ENCODE measurements around the gene ADGRG2. TPM values are rescaled to one million over a fixed set of nuclear protein-coding genes. Genes with fewer than 3 reads are reported as not detected.
A peak's percentile ranks its signal among the peaks of the same experiment; 100 is the strongest.

Gene ADGRG2
- total RNA-seq, 4 donors from 2014 or later = 0.11 to 0.16 TPM; not detected in 2

DNA sequence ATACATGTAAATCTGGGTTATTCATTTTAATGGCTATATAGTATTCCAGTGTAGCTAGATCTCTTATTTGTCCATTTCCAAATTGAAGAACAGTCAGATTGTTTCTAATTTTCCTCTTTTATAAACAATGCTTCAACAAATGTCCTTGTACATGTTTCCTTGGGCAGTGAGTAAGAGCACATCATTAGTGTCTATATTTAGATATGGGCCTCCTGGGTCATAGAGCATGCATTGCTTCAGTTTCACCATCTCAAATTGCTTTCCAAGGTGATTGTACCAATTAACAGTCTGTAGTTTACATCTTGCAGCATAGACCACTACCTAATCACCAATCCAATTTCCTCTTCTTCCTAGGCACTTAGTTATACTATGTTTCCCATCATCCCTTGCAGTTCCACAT, 151.8 kb downstream of the ADGRG2 start:
- in situ Hi-C loops (cut with MboI; ENCODE audit: low sequenced_read_pairs in 4 of 4) = no loop called here

DNA sequence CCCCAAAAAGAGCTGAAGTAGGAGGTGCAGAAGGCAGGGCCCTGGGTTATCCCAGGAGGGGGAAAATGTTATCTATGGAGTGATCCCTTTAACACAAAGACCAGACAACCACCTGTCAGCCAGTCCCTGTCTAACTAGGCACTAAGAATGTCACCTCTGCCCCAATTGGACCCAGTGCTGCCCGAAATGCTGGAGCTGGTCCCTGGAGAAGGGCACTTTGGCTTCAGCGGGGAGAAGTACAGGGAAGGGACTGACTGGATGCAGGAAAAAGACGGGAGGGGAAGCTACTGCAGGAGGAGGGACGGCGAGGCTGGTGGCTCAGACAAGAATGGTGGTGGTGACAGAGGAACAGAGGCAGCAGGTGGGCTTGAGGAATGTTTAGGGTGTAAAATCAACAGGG, 155.6 kb downstream of the ADGRG2 start:
- Histone ChIP-seq H3K4me3 (peak overlapping the region in 2 of 4 donors; percentile 26 to 27), H3K27me3 (no peaks in the 10 kb centered on the region), H3K4me1 (peaks cover 0 to 6% of the 10 kb centered on the region in 2 donors), H3K9me3 (no peaks in the 10 kb centered on the region), H3K27ac (peak overlapping the region in 3 of 4 donors; percentile 45 to 67 (median 46)), H3K36me3 (no peaks in the 10 kb centered on the region)
- TF ChIP-seq, protein P1, sequence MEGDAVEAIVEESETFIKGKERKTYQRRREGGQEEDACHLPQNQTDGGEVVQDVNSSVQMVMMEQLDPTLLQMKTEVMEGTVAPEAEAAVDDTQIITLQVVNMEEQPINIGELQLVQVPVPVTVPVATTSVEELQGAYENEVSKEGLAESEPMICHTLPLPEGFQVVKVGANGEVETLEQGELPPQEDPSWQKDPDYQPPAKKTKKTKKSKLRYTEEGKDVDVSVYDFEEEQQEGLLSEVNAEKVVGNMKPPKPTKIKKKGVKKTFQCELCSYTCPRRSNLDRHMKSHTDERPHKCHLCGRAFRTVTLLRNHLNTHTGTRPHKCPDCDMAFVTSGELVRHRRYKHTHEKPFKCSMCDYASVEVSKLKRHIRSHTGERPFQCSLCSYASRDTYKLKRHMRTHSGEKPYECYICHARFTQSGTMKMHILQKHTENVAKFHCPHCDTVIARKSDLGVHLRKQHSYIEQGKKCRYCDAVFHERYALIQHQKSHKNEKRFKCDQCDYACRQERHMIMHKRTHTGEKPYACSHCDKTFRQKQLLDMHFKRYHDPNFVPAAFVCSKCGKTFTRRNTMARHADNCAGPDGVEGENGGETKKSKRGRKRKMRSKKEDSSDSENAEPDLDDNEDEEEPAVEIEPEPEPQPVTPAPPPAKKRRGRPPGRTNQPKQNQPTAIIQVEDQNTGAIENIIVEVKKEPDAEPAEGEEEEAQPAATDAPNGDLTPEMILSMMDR (IDR thresholded peaks at IDR 0.05 in 4 of 5, conservative IDR thresholded peaks at IDR 0.05 in 1 of 5) = no peak
- DNase-seq = peak in 1 of 2 donors; percentile 14
- ATAC-seq = peak in 1 of 2 donors; percentile 56
- intact Hi-C loops (cut with DNase I; ENCODE audit: low total_unique reads) = no loop called here
- in situ Hi-C loops (cut with MboI; ENCODE audit: low sequenced_read_pairs in 4 of 4) = no loop called here

More for the DNA sequence above, 151.8 kb downstream of the ADGRG2 start:
- H3K4me1 ChIP-seq = peaks cover 5 to 6% of the 10 kb centered on the region in 2 donors
- DNase-seq (no peak), ATAC-seq (peak in 1 of 2 donors; percentile 54)
- intact Hi-C loops (cut with DNase I; ENCODE audit: low total_unique reads) = no loop called here
- no peak overlapping the region for H3K4me3 ChIP-seq
- H3K27ac ChIP-seq = peak overlapping the region in 2 of 4 donors; percentile 53 to 64
- TF ChIP-seq, protein P1 (IDR thresholded peaks at IDR 0.05 in 4 of 5, conservative IDR thresholded peaks at IDR 0.05 in 1 of 5) = no peak
- TF ChIP-seq POLR2A (IDR thresholded peaks at IDR 0.05) = no peak
- H3K27me3 ChIP-seq = no peaks in the 10 kb centered on the region
- H3K9me3 ChIP-seq = no peaks in the 10 kb centered on the region
- no peaks in the 10 kb centered on the region for H3K36me3 ChIP-seq

DNA sequence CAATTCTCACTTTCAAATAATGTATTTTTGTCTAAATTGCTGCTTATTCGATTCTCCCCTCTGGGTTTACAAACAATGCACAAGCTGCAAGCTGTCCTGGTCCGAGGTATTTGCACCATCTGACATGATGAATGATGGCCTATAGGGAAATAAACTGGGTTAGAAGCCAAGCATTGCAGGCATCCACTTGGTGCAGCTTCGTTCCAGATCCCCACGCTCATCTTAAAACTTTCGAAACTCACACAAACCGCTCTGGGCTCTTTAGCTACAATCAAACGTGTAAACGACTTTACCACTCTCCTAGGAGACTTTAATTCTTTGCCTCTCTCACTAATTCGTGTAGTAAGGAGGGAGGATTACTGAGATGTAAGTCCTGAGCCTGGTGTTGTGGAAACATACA, 157.4 kb downstream of the ADGRG2 start:
- no peak overlapping the region for H3K4me3 ChIP-seq
- no peaks in the 10 kb centered on the region for H3K27me3 ChIP-seq
- H3K27ac ChIP-seq = peak overlapping the region in 1 of 4 donors; percentile 31
- peaks cover 0 to 4% of the 10 kb centered on the region in 2 donors for H3K4me1 ChIP-seq
- DNase-seq (no peak), ATAC-seq (no peak)
- TF ChIP-seq, protein P1 (IDR thresholded peaks at IDR 0.05 in 4 of 5, conservative IDR thresholded peaks at IDR 0.05 in 1 of 5) = no peak
- no peak for TF ChIP-seq POLR2A (IDR thresholded peaks at IDR 0.05)
- H3K36me3 ChIP-seq = no peaks in the 10 kb centered on the region
- in situ Hi-C loops (cut with MboI; ENCODE audit: low sequenced_read_pairs in 4 of 4) (no loop called here), intact Hi-C loops (cut with DNase I; ENCODE audit: low total_unique reads) (no loop called here)
- H3K9me3 ChIP-seq = no peaks in the 10 kb centered on the region

GRCh38 chrX:18964026-18964425, 158.2 kb downstream of the ADGRG2 start:
- H3K4me1 ChIP-seq = no peaks in the 10 kb centered on the region
- no peak for DNase-seq
- in situ Hi-C loops (cut with MboI; ENCODE audit: low sequenced_read_pairs in 4 of 4) = no loop called here

More at GRCh38 chrX:18964026-18964425, 158.2 kb downstream of the ADGRG2 start:
- H3K9me3 ChIP-seq = no peaks in the 10 kb centered on the region
- intact Hi-C loops (cut with DNase I; ENCODE audit: low total_unique reads) = no loop called here
- H3K27me3 ChIP-seq = no peaks in the 10 kb centered on the region
- no peak overlapping the region for H3K4me3 ChIP-seq
- no peak for ATAC-seq
- no peak overlapping the region for H3K27ac ChIP-seq
- no peak for TF ChIP-seq POLR2A (IDR thresholded peaks at IDR 0.05)
- TF ChIP-seq, protein P1 (IDR thresholded peaks at IDR 0.05 in 4 of 5, conservative IDR thresholded peaks at IDR 0.05 in 1 of 5) = no peak
- H3K36me3 ChIP-seq = no peaks in the 10 kb centered on the region
